GM19099 (cell line): ENCODE results near the gene RNF224.

Experiments
- POLR2A ChIP-seq: IDR thresholded peaks from 3 replicates; pipeline ENCODE4 v1.6.1; 2011; ENCODE audit warnings: low read depth; ENCODE audit not compliant: insufficient read length; ENCODE audit errors: extremely low read depth

The RNF224 gene

DNA sequence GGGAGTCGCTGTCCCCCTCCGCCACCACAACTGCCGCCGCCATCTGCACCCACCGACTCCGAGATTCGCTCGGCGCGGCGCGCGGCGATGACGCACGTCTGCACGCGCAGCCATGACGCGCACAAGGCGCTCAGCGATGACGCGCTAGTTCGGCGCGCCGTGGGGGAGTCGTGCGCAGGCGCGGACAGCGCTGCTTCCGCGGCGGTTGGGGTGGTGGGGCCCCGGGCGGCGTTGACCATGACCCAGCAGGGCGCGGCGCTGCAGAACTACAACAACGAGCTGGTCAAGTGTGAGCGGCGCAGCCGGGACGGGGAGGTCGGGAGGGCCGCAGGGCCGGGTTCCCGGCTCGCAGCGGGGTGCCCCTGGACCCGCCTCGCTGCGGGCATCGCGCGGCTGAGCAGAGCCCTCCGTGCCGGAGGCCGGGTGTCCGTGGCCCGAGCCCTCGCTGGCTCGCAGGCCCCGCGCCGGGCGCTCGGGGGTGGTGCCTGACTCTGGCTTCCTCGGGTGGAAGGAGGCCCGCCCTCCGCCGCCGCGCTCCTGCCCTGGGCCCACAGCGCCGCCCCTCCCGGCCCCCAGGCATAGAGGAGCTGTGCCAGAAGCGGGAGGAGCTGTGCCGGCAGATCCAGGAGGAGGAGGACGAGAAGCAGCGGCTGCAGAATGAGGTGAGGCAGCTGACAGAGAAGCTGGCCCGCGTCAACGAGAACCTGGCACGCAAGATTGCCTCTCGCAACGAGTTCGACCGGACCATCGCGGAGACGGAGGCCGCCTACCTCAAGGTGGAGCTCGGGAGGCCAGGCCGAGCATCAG is 38.6 kb upstream of the RNF224 start, which contains the start of the genes ANAPC2 and SSNA1:
ANAPC2 (minus strand) TSS at position 71 of the 807 bp plus-strand sequence; CDS start at position 43, 28 bp downstream.
SSNA1 (plus strand) TSS at position 187 of the 807 bp plus-strand sequence; CDS start at position 238, 51 bp downstream.
- TF ChIP-seq POLR2A = peak; percentile 93

DNA sequence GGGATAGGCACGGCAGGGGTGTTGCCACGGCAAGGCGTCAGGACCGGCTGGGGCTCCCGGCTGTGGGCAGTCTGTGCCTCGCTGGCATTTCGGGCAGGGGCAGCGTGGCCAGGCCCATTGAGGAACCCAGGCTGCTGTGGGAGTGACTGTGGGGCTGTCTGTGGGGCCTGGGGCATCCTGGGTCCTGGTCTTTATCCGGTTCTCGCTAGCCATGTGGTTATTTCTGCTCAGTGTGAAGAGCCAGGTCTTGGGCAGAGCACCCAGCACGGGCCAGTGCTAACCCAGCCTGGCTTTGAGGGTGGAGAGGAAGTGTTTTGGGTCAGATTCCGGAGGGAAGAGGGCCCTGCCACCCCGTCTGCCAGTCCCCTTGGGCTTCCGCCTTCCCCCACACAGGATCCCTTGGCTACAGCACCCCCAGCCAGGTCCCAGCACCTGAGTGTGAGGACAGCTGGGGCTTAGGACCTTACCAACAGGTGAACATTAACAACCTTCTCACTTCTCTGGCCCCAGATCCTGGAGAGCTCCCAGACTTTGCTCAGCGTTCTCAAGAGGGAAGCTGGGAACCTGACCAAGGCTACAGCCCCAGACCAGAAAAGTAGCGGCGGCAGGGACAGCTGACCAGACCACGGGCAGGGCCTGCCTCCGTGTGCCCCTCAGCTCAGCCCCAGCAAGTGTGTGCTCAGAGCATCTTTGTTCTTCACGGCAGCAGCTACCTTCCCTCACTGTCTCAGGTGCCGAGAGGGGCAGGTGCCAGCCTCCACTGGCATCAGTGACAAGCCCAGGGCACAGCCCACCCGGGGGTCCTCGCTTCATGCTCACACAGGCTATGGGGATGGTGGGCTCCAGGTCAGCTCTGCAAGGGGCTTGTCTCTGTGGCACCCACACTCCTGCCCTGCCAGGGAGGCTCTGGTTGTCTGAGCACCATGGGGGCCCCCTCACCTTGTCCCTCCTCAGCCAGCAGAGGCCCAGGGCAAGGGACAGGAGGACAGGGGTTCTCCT is 37.7 kb upstream of the RNF224 start:
- TF ChIP-seq POLR2A = no peak

DNA sequence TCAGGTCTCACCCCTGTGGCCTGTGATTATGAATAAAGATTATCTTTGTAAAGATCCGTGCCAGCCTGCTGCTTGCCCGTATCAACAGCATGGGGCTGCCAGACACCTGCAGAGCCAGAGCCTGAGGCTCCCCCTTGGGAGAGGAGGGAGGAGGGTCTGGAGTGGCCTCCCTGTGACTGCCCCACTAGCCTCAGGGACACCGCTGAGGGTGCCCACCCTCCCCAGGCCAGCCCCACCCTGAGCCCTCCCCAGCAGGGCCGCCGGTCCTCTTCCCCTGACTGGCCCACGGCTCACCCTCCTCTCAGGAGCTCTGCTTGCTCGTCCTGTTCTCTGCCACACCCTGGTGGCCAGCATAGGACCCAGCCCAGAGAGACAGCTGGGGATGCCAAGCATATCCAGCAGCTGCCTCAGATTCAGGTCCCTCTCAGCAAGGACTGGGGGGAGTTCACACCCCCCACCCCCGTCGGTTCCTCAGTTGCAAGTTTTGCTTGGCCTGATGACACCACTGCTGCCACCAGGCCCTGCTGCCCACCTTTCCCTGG is 36.9 kb upstream of the RNF224 start:
- no peak for TF ChIP-seq POLR2A

- no peak for TF ChIP-seq POLR2A
These were observed 36.1 kb upstream of the RNF224 start for GRCh38 chr9:137191245-137191644.

- no peak for TF ChIP-seq POLR2A
These were observed 35.4 kb upstream of the RNF224 start for GRCh38 chr9:137191691-137192447.

GRCh38 chr9:137192448-137192780 is 34.9 kb upstream of the RNF224 start:
- TF ChIP-seq POLR2A = no peak

DNA sequence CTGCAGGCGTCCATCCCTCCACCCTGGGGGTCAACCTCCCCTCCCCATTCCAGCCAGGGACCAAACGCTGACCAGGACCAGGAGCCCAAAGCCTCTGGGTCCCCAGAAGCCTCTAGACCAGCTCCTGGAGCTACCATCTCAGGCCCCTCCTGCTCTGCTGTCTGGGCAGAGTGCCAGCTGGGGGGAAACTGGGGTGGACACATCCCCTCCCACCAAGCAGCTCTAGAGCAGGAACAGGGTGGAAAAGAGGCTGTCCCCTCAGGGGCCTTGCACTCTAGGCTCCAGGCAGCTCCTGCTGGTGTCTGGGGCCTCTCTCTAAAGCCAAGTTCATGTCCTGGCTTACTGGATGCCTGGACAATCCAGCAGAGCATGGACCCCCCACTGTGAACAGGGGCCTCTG is 34.4 kb upstream of the RNF224 start:
- no peak for TF ChIP-seq POLR2A

GRCh38 chr9:137193771-137194170 is 33.5 kb upstream of the RNF224 start:
- no peak for TF ChIP-seq POLR2A

GRCh38 chr9:137194388-137194787 is 32.9 kb upstream of the RNF224 start:
- TF ChIP-seq POLR2A = no peak

DNA sequence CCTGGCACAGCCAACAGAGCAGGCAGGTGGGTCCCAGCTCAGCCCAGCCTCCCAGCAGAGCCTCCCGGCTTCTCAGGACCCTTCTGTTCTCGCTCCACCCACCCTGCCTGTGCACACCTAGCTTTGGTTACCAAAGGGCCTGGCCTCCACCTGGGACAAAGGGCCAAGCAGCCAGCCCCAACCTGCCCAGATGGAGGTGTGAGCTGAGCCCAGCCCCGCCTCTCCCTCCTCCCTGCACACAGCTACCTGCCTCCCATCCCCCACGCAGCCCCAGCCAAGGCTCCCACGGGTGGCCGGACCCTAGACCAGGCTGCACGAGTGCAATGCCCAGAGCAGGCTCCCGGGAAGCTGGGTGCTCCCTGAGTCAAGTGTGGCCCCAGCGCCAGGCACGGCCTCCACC is 32.4 kb upstream of the RNF224 start:
- TF ChIP-seq POLR2A = no peak

GRCh38 chr9:137195525-137196220 is 31.6 kb upstream of the RNF224 start:
- no peak for TF ChIP-seq POLR2A

DNA sequence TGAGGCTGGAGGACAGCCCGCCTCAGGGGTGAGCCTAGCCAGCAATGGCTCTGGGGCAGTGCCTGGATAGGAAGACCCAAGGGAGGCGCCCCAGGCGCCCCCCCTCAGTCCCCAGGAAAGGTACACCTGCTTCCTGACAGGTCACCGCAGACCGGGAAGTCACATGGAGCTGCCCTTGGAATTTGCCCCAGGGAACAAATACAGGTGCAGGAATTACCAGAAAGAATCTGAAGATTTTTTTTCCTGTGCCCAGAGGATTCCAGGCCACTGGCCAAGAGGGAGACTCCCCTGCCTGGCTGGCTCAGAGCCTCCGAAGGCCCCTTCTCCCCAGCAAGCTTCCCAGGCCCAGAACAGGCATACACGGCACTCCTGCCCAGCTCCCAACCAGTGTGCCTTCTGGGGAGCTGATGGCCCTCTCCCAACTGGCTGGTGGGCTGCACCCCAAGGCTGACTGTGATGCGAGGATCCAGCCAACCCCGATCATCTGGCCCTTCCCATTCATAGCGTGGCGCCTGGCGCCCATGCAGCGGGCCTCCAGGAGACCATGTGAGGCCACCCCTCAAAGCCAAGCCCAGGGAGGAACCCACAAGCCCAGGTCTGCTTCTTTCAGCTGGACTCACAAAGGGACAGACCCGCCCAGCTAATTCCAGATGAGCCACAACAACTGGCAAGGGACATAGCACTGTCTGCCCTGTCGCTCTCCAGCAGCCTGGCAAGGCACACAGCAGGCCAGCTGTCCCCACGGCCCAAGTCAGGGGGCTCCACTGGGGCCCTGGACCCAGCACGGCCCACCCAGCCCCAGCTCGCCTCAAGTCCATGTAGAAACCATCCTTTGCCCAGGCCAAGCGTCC is 29.0 kb upstream of the RNF224 start:
- TF ChIP-seq POLR2A = no peak

DNA sequence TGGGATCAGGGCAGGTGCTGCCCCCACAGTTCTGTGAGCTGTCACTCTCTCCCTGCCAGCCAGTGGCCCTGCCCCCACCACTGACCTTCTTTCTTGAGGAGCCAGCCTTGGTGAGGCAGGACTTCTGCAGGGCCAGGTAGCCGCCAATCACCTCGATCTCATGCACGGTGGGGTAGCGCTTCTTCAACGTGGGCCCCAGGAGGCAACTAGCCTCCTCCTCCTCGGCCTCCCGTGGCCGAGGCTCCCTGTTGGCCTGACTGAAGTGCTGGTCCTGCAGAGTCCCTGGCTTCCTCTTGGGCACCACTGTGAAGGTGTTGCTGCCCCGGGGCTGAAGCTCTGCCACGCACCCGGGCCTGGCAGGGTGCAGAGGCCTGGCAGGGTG is 28.4 kb upstream of the RNF224 start:
- TF ChIP-seq POLR2A = no peak

GRCh38 chr9:137199411-137200121 is 27.7 kb upstream of the RNF224 start:
- no peak for TF ChIP-seq POLR2A
